Measurements from ENCODE around the gene TMEM131L.
"Not testable (repeated sequence)": the region's sequence is repeated elsewhere in the genome, so short reads cannot be mapped to it uniquely, and the experiment has no call there.

TMEM131L gene, protein sequence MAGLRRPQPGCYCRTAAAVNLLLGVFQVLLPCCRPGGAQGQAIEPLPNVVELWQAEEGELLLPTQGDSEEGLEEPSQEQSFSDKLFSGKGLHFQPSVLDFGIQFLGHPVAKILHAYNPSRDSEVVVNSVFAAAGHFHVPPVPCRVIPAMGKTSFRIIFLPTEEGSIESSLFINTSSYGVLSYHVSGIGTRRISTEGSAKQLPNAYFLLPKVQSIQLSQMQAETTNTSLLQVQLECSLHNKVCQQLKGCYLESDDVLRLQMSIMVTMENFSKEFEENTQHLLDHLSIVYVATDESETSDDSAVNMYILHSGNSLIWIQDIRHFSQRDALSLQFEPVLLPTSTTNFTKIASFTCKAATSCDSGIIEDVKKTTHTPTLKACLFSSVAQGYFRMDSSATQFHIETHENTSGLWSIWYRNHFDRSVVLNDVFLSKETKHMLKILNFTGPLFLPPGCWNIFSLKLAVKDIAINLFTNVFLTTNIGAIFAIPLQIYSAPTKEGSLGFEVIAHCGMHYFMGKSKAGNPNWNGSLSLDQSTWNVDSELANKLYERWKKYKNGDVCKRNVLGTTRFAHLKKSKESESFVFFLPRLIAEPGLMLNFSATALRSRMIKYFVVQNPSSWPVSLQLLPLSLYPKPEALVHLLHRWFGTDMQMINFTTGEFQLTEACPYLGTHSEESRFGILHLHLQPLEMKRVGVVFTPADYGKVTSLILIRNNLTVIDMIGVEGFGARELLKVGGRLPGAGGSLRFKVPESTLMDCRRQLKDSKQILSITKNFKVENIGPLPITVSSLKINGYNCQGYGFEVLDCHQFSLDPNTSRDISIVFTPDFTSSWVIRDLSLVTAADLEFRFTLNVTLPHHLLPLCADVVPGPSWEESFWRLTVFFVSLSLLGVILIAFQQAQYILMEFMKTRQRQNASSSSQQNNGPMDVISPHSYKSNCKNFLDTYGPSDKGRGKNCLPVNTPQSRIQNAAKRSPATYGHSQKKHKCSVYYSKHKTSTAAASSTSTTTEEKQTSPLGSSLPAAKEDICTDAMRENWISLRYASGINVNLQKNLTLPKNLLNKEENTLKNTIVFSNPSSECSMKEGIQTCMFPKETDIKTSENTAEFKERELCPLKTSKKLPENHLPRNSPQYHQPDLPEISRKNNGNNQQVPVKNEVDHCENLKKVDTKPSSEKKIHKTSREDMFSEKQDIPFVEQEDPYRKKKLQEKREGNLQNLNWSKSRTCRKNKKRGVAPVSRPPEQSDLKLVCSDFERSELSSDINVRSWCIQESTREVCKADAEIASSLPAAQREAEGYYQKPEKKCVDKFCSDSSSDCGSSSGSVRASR (N-terminal part only)

GRCh38 chr4:153466081-153466948, at the start of gene TMEM131L:
Gene TMEM131L, plus strand, starts transcription at chr4:153466360. Its CDS starts 38 bp downstream, at chr4:153466398.
- Histone ChIP-seq H3K36me3 (ENCODE audit: insufficient read depth, low read length) (no peaks in the 10 kb centered on the region), H3K4me3 (ENCODE audit: low read depth in 1 of 2, low read length in 2 of 2) (peak within 1 kb of the TSS; percentile 82 to 94), H3K4me1 (ENCODE audit: insufficient read depth, low read length) (peaks cover 31% of the 10 kb centered on the region), H3K9ac (ENCODE audit: low read length) (peak within 1 kb of the TSS; percentile 44), H3K9me3 (ENCODE audit: low read length) (no peaks in the 10 kb centered on the region), H3K27me3 (ENCODE audit: control insufficient read depth in 1 of 2, insufficient read depth in 2 of 2, low read length in 2 of 2) (no peaks in the 10 kb centered on the region), H3K27ac (ENCODE audit: low read depth, low read length) (peak within 1 kb of the TSS; percentile 90)

DNA sequence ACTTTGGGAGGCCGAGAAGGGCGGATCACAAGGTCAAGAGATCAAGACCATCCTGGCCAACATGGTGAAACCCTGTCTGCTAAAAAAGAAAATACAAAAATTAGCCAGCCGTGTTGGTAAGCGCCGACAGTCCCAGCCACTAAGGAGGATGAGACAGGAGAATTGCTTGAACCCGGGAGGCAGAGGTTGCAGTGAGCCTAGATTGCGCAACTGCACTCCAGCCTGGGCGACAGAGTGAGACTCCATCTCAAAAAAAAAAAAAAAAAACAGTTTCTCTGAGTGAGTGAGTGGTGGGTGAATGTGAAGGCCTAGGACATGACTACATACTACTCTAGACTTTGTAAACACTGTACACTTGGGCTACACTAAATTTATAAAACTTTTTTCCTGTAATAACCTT, 49.7 kb upstream of the TMEM131L start:
- not testable (repeated sequence) for H3K4me1 ChIP-seq (ENCODE audit: insufficient read depth, low read length); H3K27ac ChIP-seq (ENCODE audit: low read depth, low read length); H3K27me3 ChIP-seq (ENCODE audit: control insufficient read depth in 1 of 2, insufficient read depth in 2 of 2, low read length in 2 of 2); H3K9ac ChIP-seq (ENCODE audit: low read length); H3K4me3 ChIP-seq (ENCODE audit: low read depth in 1 of 2, low read length in 2 of 2); H3K9me3 ChIP-seq (ENCODE audit: low read length); H3K36me3 ChIP-seq (ENCODE audit: insufficient read depth, low read length)

DNA sequence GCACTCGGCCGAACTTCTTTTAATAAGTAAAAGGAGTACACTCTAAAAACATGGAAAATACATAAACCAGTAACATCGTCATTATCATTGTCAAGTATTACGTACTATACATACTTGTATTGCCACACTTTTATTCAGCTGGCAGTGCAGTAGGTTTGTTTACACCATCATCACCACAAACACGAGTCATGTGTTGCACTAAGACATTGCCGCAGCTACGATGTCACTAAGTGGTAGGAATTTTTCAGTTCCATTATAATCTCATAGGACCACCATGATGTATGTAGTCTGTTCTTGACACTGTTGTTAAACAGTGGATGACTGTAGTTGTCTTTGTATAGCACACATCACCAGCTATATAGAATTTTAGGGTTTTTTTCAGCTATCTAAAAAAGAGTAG, 48.0 kb upstream of the TMEM131L start:
- no peaks in the 10 kb centered on the region for H3K36me3 ChIP-seq (ENCODE audit: insufficient read depth, low read length)
- H3K27ac ChIP-seq (ENCODE audit: low read depth, low read length): no peak overlapping the region
- H3K27me3 ChIP-seq (ENCODE audit: control insufficient read depth in 1 of 2, insufficient read depth in 2 of 2, low read length in 2 of 2): no peaks in the 10 kb centered on the region
- no peak overlapping the region for H3K4me3 ChIP-seq (ENCODE audit: low read depth in 1 of 2, low read length in 2 of 2)
- no peaks in the 10 kb centered on the region for H3K4me1 ChIP-seq (ENCODE audit: insufficient read depth, low read length)
- H3K9me3 ChIP-seq (ENCODE audit: low read length): no peaks in the 10 kb centered on the region
- no peak overlapping the region for H3K9ac ChIP-seq (ENCODE audit: low read length)

GRCh38 chr4:153418558-153418957, 47.6 kb upstream of the TMEM131L start:
- Histone ChIP-seq H3K9me3 (ENCODE audit: low read length) (no peaks in the 10 kb centered on the region), H3K27ac (ENCODE audit: low read depth, low read length) (no peak overlapping the region), H3K4me3 (ENCODE audit: low read depth in 1 of 2, low read length in 2 of 2) (no peak overlapping the region), H3K36me3 (ENCODE audit: insufficient read depth, low read length) (no peaks in the 10 kb centered on the region), H3K9ac (ENCODE audit: low read length) (no peak overlapping the region), H3K27me3 (ENCODE audit: control insufficient read depth in 1 of 2, insufficient read depth in 2 of 2, low read length in 2 of 2) (no peaks in the 10 kb centered on the region), H3K4me1 (ENCODE audit: insufficient read depth, low read length) (no peaks in the 10 kb centered on the region)

DNA sequence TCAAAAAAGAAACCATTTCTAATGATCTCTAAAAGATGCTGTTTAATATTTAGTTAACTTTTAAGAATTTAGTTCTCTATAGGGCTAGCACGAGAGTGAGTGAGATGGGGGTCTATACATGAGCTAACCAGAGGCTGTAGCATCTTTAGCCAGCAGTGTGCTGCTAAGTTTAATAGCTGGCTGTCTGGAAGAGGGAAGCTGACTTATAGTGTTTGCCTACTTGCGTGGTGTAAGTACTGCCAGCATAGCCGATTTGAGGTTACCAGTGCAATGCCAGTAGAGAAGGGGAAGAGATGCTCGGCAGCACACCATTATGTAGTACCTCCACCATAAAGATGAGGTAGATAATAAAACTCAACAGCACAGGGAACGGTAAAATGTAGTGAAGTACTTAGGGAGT, 47.1 kb upstream of the TMEM131L start:
- Histone ChIP-seq H3K27me3 (ENCODE audit: control insufficient read depth in 1 of 2, insufficient read depth in 2 of 2, low read length in 2 of 2) (no peaks in the 10 kb centered on the region), H3K9ac (ENCODE audit: low read length) (no peak overlapping the region), H3K4me3 (ENCODE audit: low read depth in 1 of 2, low read length in 2 of 2) (peak overlapping the region in 1 of 2 donors; percentile 8), H3K27ac (ENCODE audit: low read depth, low read length) (no peak overlapping the region), H3K4me1 (ENCODE audit: insufficient read depth, low read length) (no peaks in the 10 kb centered on the region), H3K9me3 (ENCODE audit: low read length) (no peaks in the 10 kb centered on the region), H3K36me3 (ENCODE audit: insufficient read depth, low read length) (no peaks in the 10 kb centered on the region)

GRCh38 chr4:153419673-153420278, 46.4 kb upstream of the TMEM131L start:
- no peak overlapping the region for H3K27ac ChIP-seq (ENCODE audit: low read depth, low read length)
- H3K4me1 ChIP-seq (ENCODE audit: insufficient read depth, low read length): no peaks in the 10 kb centered on the region
- no peaks in the 10 kb centered on the region for H3K36me3 ChIP-seq (ENCODE audit: insufficient read depth, low read length)
- H3K9me3 ChIP-seq (ENCODE audit: low read length): no peaks in the 10 kb centered on the region
- H3K9ac ChIP-seq (ENCODE audit: low read length): no peak overlapping the region
- H3K4me3 ChIP-seq (ENCODE audit: low read depth in 1 of 2, low read length in 2 of 2): peak overlapping the region in 1 of 2 donors; percentile 8
- H3K27me3 ChIP-seq (ENCODE audit: control insufficient read depth in 1 of 2, insufficient read depth in 2 of 2, low read length in 2 of 2): no peaks in the 10 kb centered on the region

DNA sequence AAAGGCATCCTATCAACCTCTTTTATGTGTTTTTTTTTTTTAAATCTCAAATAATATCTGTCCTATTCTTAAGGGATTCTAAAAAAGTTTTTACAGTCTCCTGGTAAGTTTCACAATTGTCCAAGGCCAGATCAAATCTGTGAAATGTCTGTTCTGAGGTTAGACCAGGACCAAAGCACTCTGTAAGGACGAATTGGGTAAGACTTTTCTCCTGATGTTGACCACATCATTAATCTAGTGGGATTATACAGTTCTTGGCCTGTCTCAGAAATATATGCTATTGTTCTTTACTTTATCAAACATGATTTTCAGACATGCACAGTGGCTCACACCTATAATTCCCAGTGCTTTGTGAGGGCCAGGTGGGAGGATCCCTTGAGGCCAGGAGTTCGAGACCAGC, 45.8 kb upstream of the TMEM131L start:
- Histone ChIP-seq H3K27me3 (ENCODE audit: control insufficient read depth in 1 of 2, insufficient read depth in 2 of 2, low read length in 2 of 2) (no peaks in the 10 kb centered on the region), H3K4me1 (ENCODE audit: insufficient read depth, low read length) (no peaks in the 10 kb centered on the region), H3K9ac (ENCODE audit: low read length) (no peak overlapping the region), H3K4me3 (ENCODE audit: low read depth in 1 of 2, low read length in 2 of 2) (no peak overlapping the region), H3K27ac (ENCODE audit: low read depth, low read length) (no peak overlapping the region), H3K36me3 (ENCODE audit: insufficient read depth, low read length) (no peaks in the 10 kb centered on the region), H3K9me3 (ENCODE audit: low read length) (no peaks in the 10 kb centered on the region)

DNA sequence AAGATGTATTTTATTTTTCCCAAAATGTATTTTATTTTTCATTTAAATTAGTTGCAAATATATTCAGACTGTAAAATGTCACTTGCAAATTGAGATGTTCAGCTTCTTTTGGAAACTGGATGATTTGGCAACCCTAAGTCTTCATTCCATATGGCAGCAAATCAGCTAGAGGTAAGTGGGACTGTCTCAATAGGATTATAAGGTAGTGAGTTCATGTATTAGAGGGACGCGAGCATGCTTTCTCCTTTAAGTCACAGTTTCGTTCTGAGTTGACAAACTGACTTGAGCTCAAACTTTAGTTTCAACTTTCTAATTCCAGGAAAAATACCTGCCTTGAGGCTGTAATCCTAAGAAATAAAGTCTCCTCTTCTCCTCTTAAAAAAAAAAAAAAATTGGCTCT, 44.2 kb upstream of the TMEM131L start:
- Histone ChIP-seq H3K36me3 (ENCODE audit: insufficient read depth, low read length) (no peaks in the 10 kb centered on the region), H3K9me3 (ENCODE audit: low read length) (no peaks in the 10 kb centered on the region), H3K4me3 (ENCODE audit: low read depth in 1 of 2, low read length in 2 of 2) (no peak overlapping the region), H3K4me1 (ENCODE audit: insufficient read depth, low read length) (no peaks in the 10 kb centered on the region), H3K9ac (ENCODE audit: low read length) (no peak overlapping the region), H3K27me3 (ENCODE audit: control insufficient read depth in 1 of 2, insufficient read depth in 2 of 2, low read length in 2 of 2) (no peaks in the 10 kb centered on the region), H3K27ac (ENCODE audit: low read depth, low read length) (no peak overlapping the region)

- Histone ChIP-seq H3K4me1 (ENCODE audit: insufficient read depth, low read length) (peaks cover 31% of the 10 kb centered on the region), H3K4me3 (ENCODE audit: low read depth in 1 of 2, low read length in 2 of 2) (no peak overlapping the region), H3K9me3 (ENCODE audit: low read length) (no peaks in the 10 kb centered on the region), H3K27ac (ENCODE audit: low read depth, low read length) (no peak overlapping the region), H3K9ac (ENCODE audit: low read length) (no peak overlapping the region), H3K36me3 (ENCODE audit: insufficient read depth, low read length) (no peaks in the 10 kb centered on the region), H3K27me3 (ENCODE audit: control insufficient read depth in 1 of 2, insufficient read depth in 2 of 2, low read length in 2 of 2) (no peaks in the 10 kb centered on the region)
Observed at GRCh38 chr4:153426207-153426885, 39.8 kb upstream of the TMEM131L start.

All from muscle layer of colon (tissue), 2 donors.